ENCODE measurements around the gene MEOX2. TPM values are rescaled to one million over a fixed set of nuclear protein-coding genes. Genes with fewer than 3 reads are reported as not detected.

MEOX2 gene
- total RNA-seq, 1 experiment from 2014 or later: not detected

GRCh38 chr7:15685358-15686294 lies 857 bp downstream of the MEOX2 start:
- no peak for DNase-seq (ENCODE audit: low read depth, low spot score)

More at GRCh38 chr7:15685358-15686294, 857 bp downstream of the MEOX2 start:
- peak overlapping the region in 1 of 2 experiments; percentile 27; a peak in 2 of 4 replicates for H3K4me3 ChIP-seq (replicated peaks in 1 of 2; ENCODE audit: low read depth in 1 of 2, low read length in 2 of 2)
- H4K20me1 ChIP-seq (ENCODE audit: insufficient read depth): no peaks in the 10 kb centered on the region
- no peak overlapping the region for H2AFZ ChIP-seq (ENCODE audit: low read depth, low read length, poor library complexity, severe bottlenecking)
- H3K27me3 ChIP-seq (ENCODE audit: insufficient read depth, low read length): no peaks in the 10 kb centered on the region
- peak overlapping the region; percentile 57 for H3K4me2 ChIP-seq (ENCODE audit: low read length)
- no peaks in the 10 kb centered on the region for H3K79me2 ChIP-seq (ENCODE audit: insufficient read depth, low read length)
- POLR2A ChIA-PET: no interaction called here
- no TSS peak for BruUV-seq (replicated peaks)
- RAD21 ChIA-PET (ENCODE audit: low non-redundant PET in 1 of 2, low total read pairs in 2 of 2, uncharacterized antibody in 2 of 2, unreplicated experiment in 2 of 2): no interaction called here
- H3K9me2 ChIP-seq (ENCODE audit: insufficient read depth): no peaks in the 10 kb centered on the region
- no peak overlapping the region for H3K9ac ChIP-seq (ENCODE audit: low read length)
- H3K4me1 ChIP-seq (ENCODE audit: control insufficient read depth in 1 of 2, insufficient read depth in 2 of 2, low read length in 2 of 2): peaks cover 0 to 6% of the 10 kb centered on the region in 2 experiments; a peak in 1 of 4 replicates
- CTCF ChIA-PET: no interaction called here
- peak; percentile 65 for ATAC-seq
- no peaks in the 10 kb centered on the region for H3K36me3 ChIP-seq (ENCODE audit: control insufficient read depth in 1 of 2, insufficient read depth in 2 of 2, low read length in 2 of 2)
- no peak overlapping the region for H3K27ac ChIP-seq (ENCODE audit: low read depth, low read length)
- intact Hi-C loops (cut with micrococcal nuclease): no loop called here
- no peaks in the 10 kb centered on the region for H3K9me3 ChIP-seq (ENCODE audit: control insufficient read depth in 1 of 2, insufficient read depth in 1 of 2, low read depth in 1 of 2, low read length in 2 of 2)
- no peak for TF ChIP-seq CTCF (IDR thresholded peaks at IDR 0.05 in 2 of 3, conservative IDR thresholded peaks at IDR 0.05 in 1 of 3; ENCODE audit: borderline replicate concordance in 1 of 3, insufficient read depth in 1 of 3, low read depth in 2 of 3, low read length in 2 of 3)
- TF ChIP-seq JUND (IDR thresholded peaks at IDR 0.05): no peak
- no peak for TF ChIP-seq ZNF274 (IDR thresholded peaks at IDR 0.05; ENCODE audit: low read depth, low read length)
- no peak for TF ChIP-seq MAX (IDR thresholded peaks at IDR 0.05)
- TF ChIP-seq, protein P1, sequence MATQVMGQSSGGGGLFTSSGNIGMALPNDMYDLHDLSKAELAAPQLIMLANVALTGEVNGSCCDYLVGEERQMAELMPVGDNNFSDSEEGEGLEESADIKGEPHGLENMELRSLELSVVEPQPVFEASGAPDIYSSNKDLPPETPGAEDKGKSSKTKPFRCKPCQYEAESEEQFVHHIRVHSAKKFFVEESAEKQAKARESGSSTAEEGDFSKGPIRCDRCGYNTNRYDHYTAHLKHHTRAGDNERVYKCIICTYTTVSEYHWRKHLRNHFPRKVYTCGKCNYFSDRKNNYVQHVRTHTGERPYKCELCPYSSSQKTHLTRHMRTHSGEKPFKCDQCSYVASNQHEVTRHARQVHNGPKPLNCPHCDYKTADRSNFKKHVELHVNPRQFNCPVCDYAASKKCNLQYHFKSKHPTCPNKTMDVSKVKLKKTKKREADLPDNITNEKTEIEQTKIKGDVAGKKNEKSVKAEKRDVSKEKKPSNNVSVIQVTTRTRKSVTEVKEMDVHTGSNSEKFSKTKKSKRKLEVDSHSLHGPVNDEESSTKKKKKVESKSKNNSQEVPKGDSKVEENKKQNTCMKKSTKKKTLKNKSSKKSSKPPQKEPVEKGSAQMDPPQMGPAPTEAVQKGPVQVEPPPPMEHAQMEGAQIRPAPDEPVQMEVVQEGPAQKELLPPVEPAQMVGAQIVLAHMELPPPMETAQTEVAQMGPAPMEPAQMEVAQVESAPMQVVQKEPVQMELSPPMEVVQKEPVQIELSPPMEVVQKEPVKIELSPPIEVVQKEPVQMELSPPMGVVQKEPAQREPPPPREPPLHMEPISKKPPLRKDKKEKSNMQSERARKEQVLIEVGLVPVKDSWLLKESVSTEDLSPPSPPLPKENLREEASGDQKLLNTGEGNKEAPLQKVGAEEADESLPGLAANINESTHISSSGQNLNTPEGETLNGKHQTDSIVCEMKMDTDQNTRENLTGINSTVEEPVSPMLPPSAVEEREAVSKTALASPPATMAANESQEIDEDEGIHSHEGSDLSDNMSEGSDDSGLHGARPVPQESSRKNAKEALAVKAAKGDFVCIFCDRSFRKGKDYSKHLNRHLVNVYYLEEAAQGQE (IDR thresholded peaks at IDR 0.05; ENCODE audit: low read depth): no peak
- TF ChIP-seq RAD21 (IDR thresholded peaks at IDR 0.05; ENCODE audit: low read depth): no peak
- TF ChIP-seq POLR2AphosphoS5 (IDR thresholded peaks at IDR 0.05; ENCODE audit: low read depth, low read length): no peak
